Gastroesophageal sphincter (tissue), 4 donors: ENCODE data around the gene PLAAT5. TPM values are rescaled to one million over a fixed set of nuclear protein-coding genes. Genes with fewer than 3 reads are reported as not detected.

ENCODE experiments used
- ATAC-seq: fragments of 150-250 bp; one replicate; pipeline ENCODE4 v1.9.1; 2016; ENCODE audit warnings: mild to moderate bottlenecking, moderate library complexity
- H3K27ac ChIP-seq, 4 donors: fragments of 200-600 bp; sonication (generic) in 3 of 4; 1 replicate in 3 of 4; 2 replicates in 1 of 4; pipeline ENCODE4 v1.5.1; 2016 to 2019
- H3K27me3 ChIP-seq: fragments of 200-600 bp; sonication (generic); one replicate; pipeline ENCODE4 v1.5.1; 2019
- H3K36me3 ChIP-seq, 2 donors: fragments of 200-600 bp; sonication (generic); one replicate each; pipeline ENCODE4 v1.5.1; 2019; ENCODE audit warnings: control low read depth in 1 of 2
- H3K4me1 ChIP-seq, 3 donors: fragments of 200-600 bp; sonication (generic); 1 replicate in 2 of 3; 2 replicates in 1 of 3; pipeline ENCODE4 v1.5.1; 2016 to 2019; ENCODE audit warnings: control low read depth in 2 of 3
- H3K4me3 ChIP-seq, 2 donors: fragments of 200-600 bp; sonication (generic); one replicate each; pipeline ENCODE4 v1.5.1; 2019; ENCODE audit warnings: mild to moderate bottlenecking in 1 of 2, moderate library complexity in 1 of 2
- H3K9me3 ChIP-seq, 3 donors: fragments of 200-600 bp; sonication (generic); one replicate each; pipeline ENCODE4 v1.5.1; 2017 to 2019; ENCODE audit warnings: control low read depth in 2 of 3
- EP300 ChIP-seq: sonication (generic); formaldehyde crosslinking; IDR thresholded peaks from one replicate; pipeline ENCODE4 v1.6.1; 2017; ENCODE audit warnings: antibody characterized with exemption, mild to moderate bottlenecking
- POLR2A ChIP-seq, 2 donors: fragments of 450-650 bp; IDR thresholded peaks; one replicate each; pipeline ENCODE4 v1.6.1; 2017; ENCODE audit warnings: antibody characterized with exemption in 2 of 2, mild to moderate bottlenecking in 2 of 2, moderate library complexity in 1 of 2
- POLR2AphosphoS5 ChIP-seq: sonication (generic); formaldehyde crosslinking; IDR thresholded peaks from one replicate; pipeline ENCODE4 v1.6.1; 2017; ENCODE audit warnings: antibody characterized with exemption
- WGBS, 2 donors: methylation state at CpG; one replicate each; pipeline ENCODE4 v1.1.5; 2018; ENCODE audit warnings: low coverage in 1 of 2; 5-methylcytosine and 5-hydroxymethylcytosine counted together
- total RNA-seq, 4 donors: library from RNA; depleted of rRNA; stranded (reverse); fragments of >200 nt; gene quantifications; one replicate each; pipeline ENCODE4 v1.1.0, GENCODE V29; 2016
- TF ChIP-seq, protein P1 (sequence below), 4 experiments: fragments of 200-600 bp in 2 of 4; fragments of 450-650 bp in 2 of 4; sonication (generic) in 1 of 4; IDR thresholded peaks; one replicate each; pipeline ENCODE4 v1.5.1; 2017 to 2019; ENCODE audit warnings: antibody characterized with exemption in 4 of 4, mild to moderate bottlenecking in 2 of 4, moderate library complexity in 2 of 4

PLAAT5 gene
- total RNA-seq, 4 donors from 2014 or later = 3.4 to 8.3 (median 5.5) TPM

GRCh38 chr11:63488789-63489188 is 2.2 kb downstream of the PLAAT5 start:
- Histone ChIP-seq H3K4me1 (peaks cover 7 to 38% (median 11%) of the 10 kb centered on the region in 3 donors), H3K9me3 (peaks cover 0 to 7% (median 0%) of the 10 kb centered on the region in 3 donors), H3K27me3 (no peaks in the 10 kb centered on the region), H3K27ac (peak overlapping the region in 2 of 4 donors; percentile 89 to 91), H3K36me3 (no peaks in the 10 kb centered on the region), H3K4me3 (no peak overlapping the region)
- TF ChIP-seq EP300 = no peak
- ATAC-seq = no peak
- WGBS, 2 donors = 30 to 50% methylated on average over 1 of the region's 1 CpG

DNA sequence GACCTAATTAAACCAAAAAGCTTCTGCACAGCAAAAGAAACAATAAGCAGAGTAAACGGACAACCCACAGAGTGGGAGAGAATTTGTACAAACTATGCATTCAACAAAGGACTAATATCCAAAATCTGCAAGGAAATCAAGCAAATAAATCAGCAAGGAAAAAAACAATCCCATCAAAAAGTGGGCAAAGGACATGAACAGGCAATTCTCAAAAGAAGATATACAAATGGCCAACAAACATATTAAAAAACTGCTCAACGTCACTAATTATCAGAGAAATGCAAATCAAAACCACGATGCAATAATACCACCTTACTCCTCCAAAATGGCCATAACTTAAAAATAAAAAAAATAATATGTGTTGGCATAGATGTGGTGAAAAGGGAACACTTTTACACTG is 5.2 kb downstream of the PLAAT5 start:
- H3K27me3 ChIP-seq = no peaks in the 10 kb centered on the region
- no peaks in the 10 kb centered on the region for H3K36me3 ChIP-seq
- no peak overlapping the region for H3K27ac ChIP-seq
- peaks cover 5 to 22% (median 8%) of the 10 kb centered on the region in 3 donors for H3K4me1 ChIP-seq
- TF ChIP-seq, protein P1, sequence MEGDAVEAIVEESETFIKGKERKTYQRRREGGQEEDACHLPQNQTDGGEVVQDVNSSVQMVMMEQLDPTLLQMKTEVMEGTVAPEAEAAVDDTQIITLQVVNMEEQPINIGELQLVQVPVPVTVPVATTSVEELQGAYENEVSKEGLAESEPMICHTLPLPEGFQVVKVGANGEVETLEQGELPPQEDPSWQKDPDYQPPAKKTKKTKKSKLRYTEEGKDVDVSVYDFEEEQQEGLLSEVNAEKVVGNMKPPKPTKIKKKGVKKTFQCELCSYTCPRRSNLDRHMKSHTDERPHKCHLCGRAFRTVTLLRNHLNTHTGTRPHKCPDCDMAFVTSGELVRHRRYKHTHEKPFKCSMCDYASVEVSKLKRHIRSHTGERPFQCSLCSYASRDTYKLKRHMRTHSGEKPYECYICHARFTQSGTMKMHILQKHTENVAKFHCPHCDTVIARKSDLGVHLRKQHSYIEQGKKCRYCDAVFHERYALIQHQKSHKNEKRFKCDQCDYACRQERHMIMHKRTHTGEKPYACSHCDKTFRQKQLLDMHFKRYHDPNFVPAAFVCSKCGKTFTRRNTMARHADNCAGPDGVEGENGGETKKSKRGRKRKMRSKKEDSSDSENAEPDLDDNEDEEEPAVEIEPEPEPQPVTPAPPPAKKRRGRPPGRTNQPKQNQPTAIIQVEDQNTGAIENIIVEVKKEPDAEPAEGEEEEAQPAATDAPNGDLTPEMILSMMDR (IDR thresholded peaks at IDR 0.05) = no peak
- TF ChIP-seq EP300 = no peak
- TF ChIP-seq POLR2A (IDR thresholded peaks at IDR 0.05) = no peak
- no peak for TF ChIP-seq POLR2AphosphoS5
- 85 to 88% methylated on average over 3 of the region's 3 CpGs for WGBS, 2 donors
- no peak overlapping the region for H3K4me3 ChIP-seq
- peaks cover 0 to 7% (median 0%) of the 10 kb centered on the region in 3 donors for H3K9me3 ChIP-seq
- ATAC-seq = no peak

DNA sequence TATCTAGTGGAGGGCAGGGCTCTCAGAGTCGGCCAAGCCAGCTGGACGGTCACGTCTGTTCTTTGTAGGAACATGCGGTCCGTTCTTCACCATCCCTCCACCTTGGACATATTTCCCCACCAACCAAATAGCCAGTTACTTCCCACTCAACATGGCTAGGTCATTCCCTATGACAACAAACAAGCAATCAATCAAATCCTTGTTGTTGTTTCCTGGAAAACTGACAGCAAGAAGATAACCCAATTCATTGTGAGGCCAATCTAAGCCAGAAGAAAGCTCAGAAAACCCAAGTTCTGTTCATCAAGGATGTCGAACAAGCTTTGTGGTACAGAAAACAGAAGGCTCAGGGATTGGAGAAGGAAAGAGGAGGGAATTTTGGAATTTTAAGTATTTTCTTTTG is 10.9 kb downstream of the PLAAT5 start:
- no peak overlapping the region for H3K4me3 ChIP-seq
- TF ChIP-seq EP300 (no peak), POLR2AphosphoS5 (no peak), POLR2A (IDR thresholded peaks at IDR 0.05) (no peak)
- TF ChIP-seq, protein P1 (IDR thresholded peaks at IDR 0.05) = no peak
- 73 to 85% methylated on average over 3 to 6 of the region's 6 CpGs for WGBS, 2 donors
- peaks cover 0 to under 1% (median 0%) of the 10 kb centered on the region in 3 donors for H3K9me3 ChIP-seq
- no peaks in the 10 kb centered on the region for H3K36me3 ChIP-seq
- H3K27ac ChIP-seq = no peak overlapping the region
- H3K27me3 ChIP-seq = no peaks in the 10 kb centered on the region
- no peak for ATAC-seq
- H3K4me1 ChIP-seq = peaks cover 0 to 12% (median 3%) of the 10 kb centered on the region in 3 donors

- no peak for TF ChIP-seq POLR2A (IDR thresholded peaks at IDR 0.05)
- TF ChIP-seq, protein P1 (IDR thresholded peaks at IDR 0.05) = peak; percentile 86 to 96 (median 94)
- TF ChIP-seq EP300 = no peak
- peak; percentile 36 for TF ChIP-seq POLR2AphosphoS5
- peak; percentile 76 for ATAC-seq
- no peaks in the 10 kb centered on the region for H3K27me3 ChIP-seq
These were observed 12.1 kb downstream of the PLAAT5 start for GRCh38 chr11:63478896-63479295.

DNA sequence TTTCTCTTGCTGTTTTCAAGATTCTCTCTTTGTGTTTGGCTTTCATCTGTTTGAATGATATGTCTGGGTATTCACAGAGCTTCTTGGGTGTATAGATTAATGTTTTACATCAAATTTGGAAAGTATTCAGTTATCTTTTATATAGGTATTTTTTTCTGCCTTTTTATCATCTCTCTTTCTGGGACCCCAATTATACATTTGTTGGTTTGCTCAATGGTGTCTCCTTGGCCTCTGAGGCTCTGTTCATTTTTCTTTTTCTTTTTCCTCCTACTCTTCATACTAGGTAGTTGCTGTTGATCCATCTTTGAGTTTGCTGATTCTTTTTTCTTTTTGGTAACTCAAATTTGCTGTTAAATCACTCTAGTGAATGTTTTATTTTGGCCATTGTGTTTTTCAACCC is 14.3 kb downstream of the PLAAT5 start:
- peaks cover 0 to 12% (median 3%) of the 10 kb centered on the region in 3 donors for H3K4me1 ChIP-seq
- no peak for ATAC-seq
- no peaks in the 10 kb centered on the region for H3K9me3 ChIP-seq
- H3K4me3 ChIP-seq = no peak overlapping the region
- H3K36me3 ChIP-seq = no peaks in the 10 kb centered on the region
- no peak overlapping the region for H3K27ac ChIP-seq
- no peaks in the 10 kb centered on the region for H3K27me3 ChIP-seq
- TF ChIP-seq, protein P1 (IDR thresholded peaks at IDR 0.05) = no peak
- no peak for TF ChIP-seq EP300
- TF ChIP-seq POLR2A (IDR thresholded peaks at IDR 0.05) = no peak
- no peak for TF ChIP-seq POLR2AphosphoS5

More at GRCh38 chr11:63478896-63479295, 12.1 kb downstream of the PLAAT5 start:
- peaks cover 0 to 12% (median 3%) of the 10 kb centered on the region in 3 donors for H3K4me1 ChIP-seq
- 7% methylated on average over 5 of the region's 5 CpGs for WGBS, 2 donors
- H3K4me3 ChIP-seq = no peak overlapping the region
- H3K9me3 ChIP-seq = no peaks in the 10 kb centered on the region
- no peaks in the 10 kb centered on the region for H3K36me3 ChIP-seq
- peak overlapping the region in 2 of 4 donors; percentile 41 to 55 for H3K27ac ChIP-seq
